Keratinocyte (primary cell): ENCODE results near the gene HCRTR1.

Experiments
- EZH2 ChIP-seq: IDR thresholded peaks from one replicate; pipeline ENCODE4 v1.6.1; 2012; ENCODE audit warnings: inconsistent platforms, mild to moderate bottlenecking, low read length, moderate library complexity
- TF ChIP-seq, protein P1 (sequence below), 3 experiments: IDR thresholded peaks in 1 of 3; conservative IDR thresholded peaks in 1 of 3; optimal IDR thresholded peaks in 1 of 3; 2 replicates in 2 of 3; 3 replicates in 1 of 3; pipeline versions ENCODE3 to v1.5.1; 2011; ENCODE audit warnings: low read length in 3 of 3, mild to moderate bottlenecking in 3 of 3, moderate library complexity in 2 of 3, control low read depth in 1 of 3, inconsistent platforms in 1 of 3; ENCODE audit not compliant: insufficient read depth in 2 of 3; ENCODE audit errors: extremely low read depth in 1 of 3

DNA sequence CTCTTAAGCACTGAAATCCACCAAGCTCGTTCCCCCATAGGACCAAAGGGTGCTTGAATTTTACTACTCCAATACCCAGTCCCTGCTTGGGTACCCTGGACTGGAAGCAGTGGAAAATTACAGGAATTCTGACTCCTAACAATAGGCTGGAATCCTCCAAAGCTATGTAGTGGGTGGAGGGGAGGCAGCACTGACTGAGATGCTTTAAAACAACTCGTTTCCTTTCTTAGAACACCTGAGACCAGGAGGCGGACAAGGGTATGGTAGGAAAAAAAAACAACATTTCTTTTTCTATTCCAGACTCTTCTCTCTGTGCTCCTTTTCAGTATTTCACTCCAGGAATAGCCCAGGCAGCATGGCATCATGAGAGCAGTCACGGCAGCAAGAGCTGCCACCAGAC is 24.9 kb downstream of the HCRTR1 start:
- TF ChIP-seq, protein P1, sequence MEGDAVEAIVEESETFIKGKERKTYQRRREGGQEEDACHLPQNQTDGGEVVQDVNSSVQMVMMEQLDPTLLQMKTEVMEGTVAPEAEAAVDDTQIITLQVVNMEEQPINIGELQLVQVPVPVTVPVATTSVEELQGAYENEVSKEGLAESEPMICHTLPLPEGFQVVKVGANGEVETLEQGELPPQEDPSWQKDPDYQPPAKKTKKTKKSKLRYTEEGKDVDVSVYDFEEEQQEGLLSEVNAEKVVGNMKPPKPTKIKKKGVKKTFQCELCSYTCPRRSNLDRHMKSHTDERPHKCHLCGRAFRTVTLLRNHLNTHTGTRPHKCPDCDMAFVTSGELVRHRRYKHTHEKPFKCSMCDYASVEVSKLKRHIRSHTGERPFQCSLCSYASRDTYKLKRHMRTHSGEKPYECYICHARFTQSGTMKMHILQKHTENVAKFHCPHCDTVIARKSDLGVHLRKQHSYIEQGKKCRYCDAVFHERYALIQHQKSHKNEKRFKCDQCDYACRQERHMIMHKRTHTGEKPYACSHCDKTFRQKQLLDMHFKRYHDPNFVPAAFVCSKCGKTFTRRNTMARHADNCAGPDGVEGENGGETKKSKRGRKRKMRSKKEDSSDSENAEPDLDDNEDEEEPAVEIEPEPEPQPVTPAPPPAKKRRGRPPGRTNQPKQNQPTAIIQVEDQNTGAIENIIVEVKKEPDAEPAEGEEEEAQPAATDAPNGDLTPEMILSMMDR (optimal IDR thresholded peaks at IDR 0.05 in 1 of 3, IDR thresholded peaks at IDR 0.05 in 1 of 3, conservative IDR thresholded peaks at IDR 0.05 in 1 of 3; ENCODE audit: extremely low read depth in 1 of 3, insufficient read depth in 2 of 3, low read length in 3 of 3): no peak
- TF ChIP-seq EZH2: no peak
